Measurements from ENCODE around the gene OPN1MW2.
"Not testable (repeated sequence)": the region's sequence is repeated elsewhere in the genome, so short reads cannot be mapped to it uniquely, and the experiment has no call there.

DNA sequence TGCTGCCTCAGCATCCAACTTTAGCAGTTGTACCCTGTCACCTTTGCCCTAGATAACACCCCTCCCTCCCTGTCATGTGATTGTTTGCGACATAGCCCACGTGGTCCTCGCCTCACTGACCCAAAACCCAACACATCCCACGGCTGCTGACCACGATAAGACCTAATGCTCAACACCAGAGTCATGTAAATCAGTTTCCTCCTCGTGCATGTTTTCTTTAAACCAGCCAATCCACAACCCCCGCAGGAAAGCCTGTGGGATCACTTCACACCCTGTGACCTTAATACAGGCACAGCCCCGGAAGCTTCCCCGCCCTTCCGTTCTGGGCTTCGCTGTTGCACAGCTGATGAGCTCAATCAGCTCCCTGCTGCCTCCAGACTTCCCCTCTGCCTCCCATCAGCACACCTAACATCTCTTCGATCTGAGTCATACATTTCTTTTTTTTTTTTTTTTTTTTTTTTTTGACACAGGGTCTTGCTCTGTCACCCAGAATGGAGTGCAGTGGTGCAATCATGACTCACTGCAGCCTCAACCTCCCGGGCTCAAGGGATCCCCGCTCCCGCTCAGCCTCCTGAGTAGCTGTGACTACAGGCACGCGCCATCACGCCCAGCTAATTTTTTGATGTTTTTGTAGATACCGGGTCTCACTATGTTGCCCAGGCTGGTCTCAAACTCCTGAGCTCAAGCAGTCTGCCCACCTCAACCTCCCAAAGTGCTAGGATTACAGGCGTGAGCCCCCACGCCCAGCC, 9.7 kb upstream of the OPN1MW2 start:
- not testable (repeated sequence) for TF ChIP-seq CTCF (IDR thresholded peaks at IDR 0.05); POLR2A (IDR thresholded peaks at IDR 0.05; ENCODE audit: low read depth)

All from esophagus muscularis mucosa (tissue), 3 donors.